Cardiac muscle cell (in vitro differentiated cells and primary cell): ENCODE data around the gene CAMK1G. TPM values are rescaled to one million over a fixed set of nuclear protein-coding genes. Genes with fewer than 3 reads are reported as not detected.
A peak's percentile ranks its signal among the peaks of the same experiment; 100 is the strongest.

ENCODE experiments used
- DNase-seq, 2 donors: peaks; one replicate each; pipeline versions ENCODE4 v3.0.0 to v3.0.0-alpha.2; 2010 to 2017; ENCODE audit warnings: low read depth in 1 of 2, low spot score in 1 of 2
- H3K27ac ChIP-seq: fragments of 200-600 bp; sonication (generic); 2 replicates; pipeline ENCODE4 v1.5.1; 2016
- H3K27me3 ChIP-seq: fragments of 200-600 bp; sonication (generic); 2 replicates; pipeline ENCODE4 v1.6.0; 2016; ENCODE audit warnings: control low read depth
- H3K36me3 ChIP-seq: fragments of 200-600 bp; sonication (generic); 2 replicates; pipeline ENCODE4 v1.5.1; 2016; ENCODE audit warnings: control low read depth
- H3K4me1 ChIP-seq: fragments of 200-600 bp; sonication (generic); 2 replicates; pipeline ENCODE4 v1.8.1; 2017; ENCODE audit warnings: low read depth, mild to moderate bottlenecking, mixed run types
- H3K4me3 ChIP-seq: fragments of 200-600 bp; sonication (generic); 2 replicates; pipeline ENCODE4 v1.5.1; 2016; ENCODE audit warnings: mild to moderate bottlenecking
- H3K9me3 ChIP-seq: fragments of 200-600 bp; sonication (generic); 2 replicates; pipeline ENCODE4 v1.5.1; 2017; ENCODE audit warnings: low read depth, mild to moderate bottlenecking, control low read depth
- polyA plus RNA-seq: library from polyadenylated mRNA; unstranded; fragments of >200 nt; fragmentation: Nextera tagmentation; extraction: Ambion mirVana; gene quantifications from 2 replicates; pipeline ENCODE4 v1.2.1, GENCODE V29; 2016
- total RNA-seq: library from RNA; depleted of rRNA; stranded (reverse); fragments of >200 nt; gene quantifications from 2 replicates; pipeline ENCODE4 v1.2.3, GENCODE V29; 2016
- TF ChIP-seq, protein P1 (sequence below): IDR thresholded peaks from 2 replicates; pipeline ENCODE4 v1.5.1; 2012; ENCODE audit warnings: low read depth, mild to moderate bottlenecking, low read length

The CAMK1G gene
- total and polyA plus RNA-seq, 2 experiments from 2014 or later: 5.0 to 8.5 TPM

DNA sequence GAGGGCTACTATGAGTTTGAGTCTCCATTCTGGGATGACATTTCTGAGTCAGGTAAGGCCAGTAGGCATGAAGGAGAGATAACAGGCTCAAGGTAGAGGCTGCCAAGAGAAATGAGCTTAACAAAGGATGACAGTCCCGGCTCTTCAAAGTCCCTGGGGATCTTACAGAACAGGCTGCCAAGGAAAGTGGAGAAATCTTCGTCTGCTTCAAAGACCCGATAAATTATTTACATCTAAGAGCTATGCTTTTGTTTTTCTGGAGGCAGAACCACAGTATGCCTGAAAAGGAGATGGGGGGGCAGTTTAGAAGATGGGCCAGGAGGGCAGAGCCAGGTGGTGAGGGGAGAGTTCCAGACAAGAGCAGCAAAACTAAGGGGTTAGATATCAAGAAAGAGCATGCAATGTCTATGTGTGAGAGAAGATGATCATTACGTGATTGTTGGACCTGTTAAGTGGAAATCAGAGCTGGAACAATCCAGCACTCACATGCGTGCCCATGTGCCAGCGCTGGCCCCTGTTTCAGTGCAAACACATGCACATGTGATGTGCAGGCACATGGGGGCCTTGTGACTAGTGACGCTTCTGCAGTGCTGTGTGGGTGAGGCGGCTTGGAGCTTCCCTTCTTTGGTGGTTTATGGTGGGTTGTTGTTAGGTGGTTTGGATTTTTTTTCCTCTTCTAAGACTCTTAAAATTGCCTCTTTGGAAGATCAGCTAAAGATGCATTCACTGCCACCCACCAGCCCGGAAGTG is 25.7 kb downstream of the CAMK1G start:
- TF ChIP-seq, protein P1, sequence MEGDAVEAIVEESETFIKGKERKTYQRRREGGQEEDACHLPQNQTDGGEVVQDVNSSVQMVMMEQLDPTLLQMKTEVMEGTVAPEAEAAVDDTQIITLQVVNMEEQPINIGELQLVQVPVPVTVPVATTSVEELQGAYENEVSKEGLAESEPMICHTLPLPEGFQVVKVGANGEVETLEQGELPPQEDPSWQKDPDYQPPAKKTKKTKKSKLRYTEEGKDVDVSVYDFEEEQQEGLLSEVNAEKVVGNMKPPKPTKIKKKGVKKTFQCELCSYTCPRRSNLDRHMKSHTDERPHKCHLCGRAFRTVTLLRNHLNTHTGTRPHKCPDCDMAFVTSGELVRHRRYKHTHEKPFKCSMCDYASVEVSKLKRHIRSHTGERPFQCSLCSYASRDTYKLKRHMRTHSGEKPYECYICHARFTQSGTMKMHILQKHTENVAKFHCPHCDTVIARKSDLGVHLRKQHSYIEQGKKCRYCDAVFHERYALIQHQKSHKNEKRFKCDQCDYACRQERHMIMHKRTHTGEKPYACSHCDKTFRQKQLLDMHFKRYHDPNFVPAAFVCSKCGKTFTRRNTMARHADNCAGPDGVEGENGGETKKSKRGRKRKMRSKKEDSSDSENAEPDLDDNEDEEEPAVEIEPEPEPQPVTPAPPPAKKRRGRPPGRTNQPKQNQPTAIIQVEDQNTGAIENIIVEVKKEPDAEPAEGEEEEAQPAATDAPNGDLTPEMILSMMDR: no peak
- H3K4me3 ChIP-seq: no peak overlapping the region
- H3K4me1 ChIP-seq: peaks cover 15% of the 10 kb centered on the region
- no peaks in the 10 kb centered on the region for H3K9me3 ChIP-seq
- no peak for DNase-seq
- no peaks in the 10 kb centered on the region for H3K36me3 ChIP-seq
- no peaks in the 10 kb centered on the region for H3K27me3 ChIP-seq
- H3K27ac ChIP-seq: peak overlapping the region; percentile 89

DNA sequence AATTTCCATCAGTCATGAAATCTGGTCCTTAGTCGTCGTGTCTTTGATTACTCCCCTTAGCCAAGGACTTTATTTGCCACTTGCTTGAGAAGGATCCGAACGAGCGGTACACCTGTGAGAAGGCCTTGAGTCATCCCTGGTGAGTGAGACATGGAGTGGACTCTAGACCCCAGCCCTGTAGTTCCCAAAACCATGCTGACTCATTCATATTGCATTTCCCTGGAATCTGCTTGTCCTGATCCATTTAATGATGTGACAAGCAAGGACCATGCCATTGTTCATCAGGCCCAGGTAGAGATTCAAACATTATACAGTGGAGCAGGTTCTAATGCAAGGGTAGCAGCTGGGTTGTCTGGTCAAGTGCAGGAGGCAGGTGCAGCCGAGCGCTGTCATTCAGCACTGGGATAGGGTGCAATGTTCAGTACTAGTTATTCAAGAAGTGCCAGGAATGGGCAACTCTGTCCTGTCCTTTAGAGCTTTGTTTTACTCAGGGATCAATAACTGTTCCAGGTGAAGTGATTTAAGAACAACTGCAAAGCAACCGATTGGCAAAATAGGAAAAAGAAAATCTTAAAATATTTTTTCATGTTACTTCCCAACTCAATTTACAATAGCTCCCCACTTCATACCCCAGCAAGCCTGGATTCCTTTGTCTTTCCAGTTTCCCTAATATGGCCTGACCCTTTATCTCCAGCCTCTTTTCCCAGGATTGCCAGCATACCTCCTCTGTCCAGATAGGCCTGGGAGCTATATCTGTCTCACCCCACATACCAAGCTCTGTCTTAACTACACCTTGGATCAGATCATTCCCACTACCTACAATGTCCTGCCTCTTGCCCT is 26.5 kb downstream of the CAMK1G start:
- no peak overlapping the region for H3K4me3 ChIP-seq
- TF ChIP-seq, protein P1: no peak
- no peaks in the 10 kb centered on the region for H3K36me3 ChIP-seq
- H3K4me1 ChIP-seq: peaks cover 10% of the 10 kb centered on the region
- H3K27me3 ChIP-seq: no peaks in the 10 kb centered on the region
- peak in 1 of 2 donors; percentile 42 for DNase-seq
- H3K9me3 ChIP-seq: no peaks in the 10 kb centered on the region
- H3K27ac ChIP-seq: peak overlapping the region; percentile 89

DNA sequence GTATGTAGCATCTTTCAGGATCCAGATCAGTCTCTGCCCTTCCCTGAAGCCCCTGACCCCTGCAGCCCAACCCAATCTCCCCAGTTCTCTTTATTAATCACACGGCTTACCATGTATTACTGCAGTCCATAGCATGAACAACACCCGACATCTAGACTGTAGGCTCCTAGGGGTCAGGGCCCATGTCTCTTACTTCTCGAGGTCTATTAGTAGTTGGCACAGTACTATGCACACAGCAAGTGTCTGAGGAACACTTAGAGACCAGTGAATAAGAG is 27.1 kb downstream of the CAMK1G start:
- no peak for DNase-seq
- H3K9me3 ChIP-seq: no peaks in the 10 kb centered on the region
- TF ChIP-seq, protein P1: no peak
- H3K4me3 ChIP-seq: no peak overlapping the region
- H3K36me3 ChIP-seq: no peaks in the 10 kb centered on the region
- H3K27me3 ChIP-seq: no peaks in the 10 kb centered on the region
- H3K27ac ChIP-seq: peak overlapping the region; percentile 89
- H3K4me1 ChIP-seq: peaks cover 10% of the 10 kb centered on the region

DNA sequence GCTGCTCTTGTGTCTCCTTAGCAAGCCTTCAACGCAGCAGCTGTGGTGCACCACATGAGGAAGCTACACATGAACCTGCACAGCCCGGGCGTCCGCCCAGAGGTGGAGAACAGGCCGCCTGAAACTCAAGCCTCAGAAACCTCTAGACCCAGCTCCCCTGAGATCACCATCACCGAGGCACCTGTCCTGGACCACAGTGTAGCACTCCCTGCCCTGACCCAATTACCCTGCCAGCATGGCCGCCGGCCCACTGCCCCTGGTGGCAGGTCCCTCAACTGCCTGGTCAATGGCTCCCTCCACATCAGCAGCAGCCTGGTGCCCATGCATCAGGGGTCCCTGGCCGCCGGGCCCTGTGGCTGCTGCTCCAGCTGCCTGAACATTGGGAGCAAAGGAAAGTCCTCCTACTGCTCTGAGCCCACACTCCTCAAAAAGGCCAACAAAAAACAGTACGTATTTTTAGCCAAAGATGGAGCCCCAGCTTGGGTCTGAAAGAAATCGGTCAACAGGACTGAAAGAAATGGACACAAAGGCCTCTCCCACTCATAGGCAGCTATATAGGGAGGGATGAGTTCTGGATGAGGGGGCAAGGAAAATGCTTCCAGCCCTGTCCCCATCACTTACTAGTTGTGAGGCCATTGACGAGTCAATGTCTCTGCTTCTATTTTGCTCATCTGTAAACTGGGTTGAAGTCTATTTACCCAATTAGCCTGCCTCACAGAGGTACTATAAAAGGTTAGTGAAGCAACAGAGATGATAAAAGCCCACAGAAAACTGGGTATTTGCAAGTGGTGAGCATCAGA is 28.5 kb downstream of the CAMK1G start:
- Histone ChIP-seq H3K27me3 (no peaks in the 10 kb centered on the region), H3K9me3 (no peaks in the 10 kb centered on the region), H3K27ac (no peak overlapping the region), H3K4me1 (peaks cover 10% of the 10 kb centered on the region), H3K36me3 (no peaks in the 10 kb centered on the region), H3K4me3 (no peak overlapping the region)
- no peak for DNase-seq
- TF ChIP-seq, protein P1: no peak

DNA sequence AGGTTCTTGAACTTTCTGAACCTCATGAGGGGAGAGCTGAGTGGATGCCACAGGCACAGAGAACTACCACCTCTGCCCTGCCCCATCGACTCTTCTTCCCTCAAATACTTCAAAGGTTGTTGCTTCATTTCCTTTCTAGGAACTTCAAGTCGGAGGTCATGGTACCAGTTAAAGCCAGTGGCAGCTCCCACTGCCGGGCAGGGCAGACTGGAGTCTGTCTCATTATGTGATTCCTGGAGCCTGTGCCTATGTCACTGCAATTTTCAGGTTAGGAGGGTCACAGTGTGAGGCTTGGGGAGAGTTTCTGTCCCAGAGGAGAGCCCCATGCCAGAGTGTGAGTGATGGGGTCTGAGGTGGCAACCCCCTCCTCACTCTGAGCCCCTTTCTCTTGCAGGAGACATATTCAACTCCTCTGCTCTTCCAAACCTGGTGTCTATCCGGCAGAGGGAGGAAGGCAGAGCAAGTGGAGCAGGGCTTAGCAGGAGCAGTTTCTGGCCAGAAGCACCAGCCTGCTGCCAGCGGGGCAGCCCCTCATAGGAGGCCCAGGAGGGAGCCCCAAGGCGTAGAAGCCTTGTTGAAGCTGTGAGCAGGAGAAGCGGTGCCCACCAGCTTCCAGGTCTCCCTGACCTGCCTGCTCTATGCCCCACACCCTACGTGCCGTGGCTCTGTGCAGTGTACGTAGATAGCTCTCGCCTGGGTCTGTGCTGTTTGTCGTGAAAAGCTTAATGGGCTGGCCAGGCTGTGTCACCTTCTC is 29.3 kb downstream of the CAMK1G start:
- TF ChIP-seq, protein P1: no peak
- Histone ChIP-seq H3K27ac (no peak overlapping the region), H3K36me3 (no peaks in the 10 kb centered on the region), H3K27me3 (no peaks in the 10 kb centered on the region), H3K4me1 (peaks cover 10% of the 10 kb centered on the region), H3K4me3 (no peak overlapping the region), H3K9me3 (no peaks in the 10 kb centered on the region)
- DNase-seq: no peak
